ENCODE results near the gene SEC22C.

DNA sequence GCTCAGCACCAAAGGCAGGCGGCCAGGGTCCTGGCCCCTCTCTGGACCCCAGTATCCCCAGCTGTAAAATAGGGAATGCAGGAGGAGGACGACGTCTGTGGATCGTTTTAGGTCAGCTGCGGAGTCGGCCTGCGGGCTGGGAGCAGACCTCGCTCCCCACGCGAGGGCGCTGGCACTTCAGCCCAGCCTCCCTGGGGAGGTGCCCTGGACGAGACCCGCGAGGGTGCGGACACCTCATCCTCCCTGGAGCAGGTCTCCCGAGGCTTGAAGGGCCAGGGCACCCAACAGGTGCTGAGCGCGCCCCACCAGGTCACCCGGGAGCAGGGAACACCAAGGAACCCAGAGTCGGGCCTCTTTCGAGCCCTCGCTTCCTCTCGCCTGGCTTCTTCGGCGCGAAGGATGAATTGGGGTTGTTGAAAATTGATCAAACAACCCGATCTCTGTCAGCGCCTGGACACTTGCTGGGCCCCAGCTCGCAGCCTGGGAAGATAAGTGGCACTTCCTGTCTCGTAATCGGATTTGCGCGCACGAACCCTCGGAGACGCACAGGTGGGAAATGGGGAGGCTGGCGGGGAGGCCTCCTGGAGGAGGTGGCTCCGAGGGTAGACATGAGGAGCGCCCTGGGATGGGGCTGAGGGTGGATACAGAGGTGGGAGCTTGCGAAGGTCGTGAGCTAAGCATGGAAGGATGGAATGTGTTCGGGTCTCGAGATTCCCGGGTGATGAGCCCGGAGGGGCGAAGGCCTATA, 79.9 kb downstream of the SEC22C start:
- TF ChIP-seq, protein P1, sequence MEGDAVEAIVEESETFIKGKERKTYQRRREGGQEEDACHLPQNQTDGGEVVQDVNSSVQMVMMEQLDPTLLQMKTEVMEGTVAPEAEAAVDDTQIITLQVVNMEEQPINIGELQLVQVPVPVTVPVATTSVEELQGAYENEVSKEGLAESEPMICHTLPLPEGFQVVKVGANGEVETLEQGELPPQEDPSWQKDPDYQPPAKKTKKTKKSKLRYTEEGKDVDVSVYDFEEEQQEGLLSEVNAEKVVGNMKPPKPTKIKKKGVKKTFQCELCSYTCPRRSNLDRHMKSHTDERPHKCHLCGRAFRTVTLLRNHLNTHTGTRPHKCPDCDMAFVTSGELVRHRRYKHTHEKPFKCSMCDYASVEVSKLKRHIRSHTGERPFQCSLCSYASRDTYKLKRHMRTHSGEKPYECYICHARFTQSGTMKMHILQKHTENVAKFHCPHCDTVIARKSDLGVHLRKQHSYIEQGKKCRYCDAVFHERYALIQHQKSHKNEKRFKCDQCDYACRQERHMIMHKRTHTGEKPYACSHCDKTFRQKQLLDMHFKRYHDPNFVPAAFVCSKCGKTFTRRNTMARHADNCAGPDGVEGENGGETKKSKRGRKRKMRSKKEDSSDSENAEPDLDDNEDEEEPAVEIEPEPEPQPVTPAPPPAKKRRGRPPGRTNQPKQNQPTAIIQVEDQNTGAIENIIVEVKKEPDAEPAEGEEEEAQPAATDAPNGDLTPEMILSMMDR (optimal IDR thresholded peaks at IDR 0.05 in 1 of 3, IDR thresholded peaks at IDR 0.05 in 1 of 3, conservative IDR thresholded peaks at IDR 0.05 in 1 of 3; ENCODE audit: extremely low read depth in 1 of 3, insufficient read depth in 2 of 3, low read length in 3 of 3) = peak in 2 of 3 experiments; percentile 71 to 88
- TF ChIP-seq EZH2 (IDR thresholded peaks at IDR 0.05; ENCODE audit: low read length) = no peak

All from keratinocyte (primary cell).